ENCODE results near the gene PRTN3.

Gene PRTN3

DNA sequence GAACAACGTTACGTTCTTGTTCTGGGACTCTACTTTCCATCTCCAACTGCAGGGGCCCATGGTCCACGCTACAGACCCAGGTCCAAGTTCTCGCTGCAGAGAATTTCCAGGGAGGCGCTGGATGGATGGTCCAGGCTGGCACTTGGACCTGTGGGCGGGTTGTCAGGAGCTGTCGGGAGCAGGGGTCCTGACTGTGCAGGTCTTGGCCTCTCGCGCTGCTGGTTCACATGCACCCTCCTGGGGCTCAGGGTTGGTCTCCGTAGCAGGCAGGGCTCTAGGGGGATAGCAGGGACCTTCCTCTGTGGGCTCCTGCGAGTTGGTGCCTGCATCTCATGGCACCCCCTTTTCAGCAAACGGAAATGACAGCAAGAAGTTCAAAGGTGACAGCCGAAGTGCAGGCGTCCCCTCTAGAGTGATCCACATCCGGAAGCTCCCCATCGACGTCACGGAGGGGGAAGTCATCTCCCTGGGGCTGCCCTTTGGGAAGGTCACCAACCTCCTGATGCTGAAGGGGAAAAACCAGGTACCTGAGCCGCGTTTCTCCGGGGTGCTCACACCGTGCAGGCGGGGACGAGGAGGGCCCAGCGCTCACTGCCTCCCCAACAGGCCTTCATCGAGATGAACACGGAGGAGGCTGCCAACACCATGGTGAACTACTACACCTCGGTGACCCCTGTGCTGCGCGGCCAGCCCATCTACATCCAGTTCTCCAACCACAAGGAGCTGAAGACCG is 36.9 kb upstream of the PRTN3 start:
- in situ Hi-C loops (cut with MboI; ENCODE audit: low pct_unique_long_range_greater_than_20kb, low sequenced_read_pairs, unreplicated experiment), result no loop called here
- no peak for DNase-seq (ENCODE audit: low spot score)
- TF ChIP-seq, protein P1, sequence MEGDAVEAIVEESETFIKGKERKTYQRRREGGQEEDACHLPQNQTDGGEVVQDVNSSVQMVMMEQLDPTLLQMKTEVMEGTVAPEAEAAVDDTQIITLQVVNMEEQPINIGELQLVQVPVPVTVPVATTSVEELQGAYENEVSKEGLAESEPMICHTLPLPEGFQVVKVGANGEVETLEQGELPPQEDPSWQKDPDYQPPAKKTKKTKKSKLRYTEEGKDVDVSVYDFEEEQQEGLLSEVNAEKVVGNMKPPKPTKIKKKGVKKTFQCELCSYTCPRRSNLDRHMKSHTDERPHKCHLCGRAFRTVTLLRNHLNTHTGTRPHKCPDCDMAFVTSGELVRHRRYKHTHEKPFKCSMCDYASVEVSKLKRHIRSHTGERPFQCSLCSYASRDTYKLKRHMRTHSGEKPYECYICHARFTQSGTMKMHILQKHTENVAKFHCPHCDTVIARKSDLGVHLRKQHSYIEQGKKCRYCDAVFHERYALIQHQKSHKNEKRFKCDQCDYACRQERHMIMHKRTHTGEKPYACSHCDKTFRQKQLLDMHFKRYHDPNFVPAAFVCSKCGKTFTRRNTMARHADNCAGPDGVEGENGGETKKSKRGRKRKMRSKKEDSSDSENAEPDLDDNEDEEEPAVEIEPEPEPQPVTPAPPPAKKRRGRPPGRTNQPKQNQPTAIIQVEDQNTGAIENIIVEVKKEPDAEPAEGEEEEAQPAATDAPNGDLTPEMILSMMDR (IDR thresholded peaks at IDR 0.05; ENCODE audit: extremely low read depth, insufficient read depth, missing control alignments), result no peak

GRCh38 chr19:804419-805165 is 36.2 kb upstream of the PRTN3 start:
- DNase-seq (ENCODE audit: low spot score), result no peak
- TF ChIP-seq, protein P1 (IDR thresholded peaks at IDR 0.05; ENCODE audit: extremely low read depth, insufficient read depth, missing control alignments), result no peak
- in situ Hi-C loops (cut with MboI; ENCODE audit: low pct_unique_long_range_greater_than_20kb, low sequenced_read_pairs, unreplicated experiment), result no loop called here

GRCh38 chr19:805166-805551 is 35.6 kb upstream of the PRTN3 start:
- in situ Hi-C loops (cut with MboI; ENCODE audit: low pct_unique_long_range_greater_than_20kb, low sequenced_read_pairs, unreplicated experiment), result no loop called here
- peak; percentile 48 for DNase-seq (ENCODE audit: low spot score)
- TF ChIP-seq, protein P1 (IDR thresholded peaks at IDR 0.05; ENCODE audit: extremely low read depth, insufficient read depth, missing control alignments), result no peak

- in situ Hi-C loops (cut with MboI; ENCODE audit: low pct_unique_long_range_greater_than_20kb, low sequenced_read_pairs, unreplicated experiment), result no loop called here
- TF ChIP-seq, protein P1 (IDR thresholded peaks at IDR 0.05; ENCODE audit: extremely low read depth, insufficient read depth, missing control alignments), result no peak
- peak; percentile 32 for DNase-seq (ENCODE audit: low spot score)
Observed at GRCh38 chr19:805600-806550, 34.9 kb upstream of the PRTN3 start.

DNA sequence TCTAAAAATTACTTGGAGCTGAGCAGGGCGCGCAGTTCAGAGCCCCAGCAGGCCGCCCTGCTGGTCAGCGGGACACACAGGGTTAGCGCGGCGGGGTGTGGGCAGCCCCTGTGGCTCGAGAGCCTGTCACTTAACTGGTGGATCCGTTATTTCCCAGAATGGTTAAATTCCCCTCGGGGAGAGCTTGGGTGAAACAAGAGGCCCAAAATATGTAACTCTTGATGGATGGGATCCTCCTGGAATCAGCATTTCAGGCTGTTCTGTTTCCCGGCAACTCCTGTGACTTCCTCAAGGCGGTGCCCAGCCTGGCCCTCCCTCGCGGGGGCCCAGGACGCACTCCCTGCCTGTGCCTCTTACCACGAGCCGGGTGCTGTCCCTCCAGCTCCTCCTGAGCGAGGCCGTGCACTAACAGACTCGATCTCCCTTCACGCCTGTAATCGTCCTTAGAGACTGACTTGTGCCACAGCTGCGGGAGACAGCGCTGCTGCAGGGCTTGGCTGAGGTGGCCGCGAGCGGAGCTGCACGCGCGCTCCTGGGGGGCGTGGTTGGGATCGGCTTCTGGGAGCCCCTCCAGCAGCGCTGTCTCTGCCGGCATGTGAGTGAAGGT is 33.9 kb upstream of the PRTN3 start:
- DNase-seq (ENCODE audit: low spot score), result peak; percentile 50
- TF ChIP-seq, protein P1 (IDR thresholded peaks at IDR 0.05; ENCODE audit: extremely low read depth, insufficient read depth, missing control alignments), result no peak
- in situ Hi-C loops (cut with MboI; ENCODE audit: low pct_unique_long_range_greater_than_20kb, low sequenced_read_pairs, unreplicated experiment), result no loop called here

Measured in GM13977 (cell line).